GM18517 (cell line): ENCODE data around the gene WDPCP.
"Not testable (repeated sequence)": the region's sequence is repeated elsewhere in the genome, so short reads cannot be mapped to it uniquely, and the experiment has no call there.

ENCODE experiments used
- ATAC-seq: cut with Tn5 transposase; IDR thresholded peaks from one replicate; pipeline ENCODE4 v1.9.1; 2021; ENCODE audit warnings: mild to moderate bottlenecking, moderate library complexity; ENCODE audit not compliant: unreplicated experiment

WDPCP gene

GRCh38 chr2:63374341-63374740 lies 213.9 kb downstream of the WDPCP start:
- no peak for ATAC-seq

- ATAC-seq: no peak
These were observed 215.7 kb downstream of the WDPCP start for GRCh38 chr2:63372549-63372948.

- no peak for ATAC-seq
These were observed 219.1 kb downstream of the WDPCP start for GRCh38 chr2:63369146-63369545.

GRCh38 chr2:63364866-63365265 lies 223.4 kb downstream of the WDPCP start:
- no peak for ATAC-seq

- ATAC-seq: not testable (repeated sequence)
These were observed 230.6 kb downstream of the WDPCP start for GRCh38 chr2:63357722-63358121.

GRCh38 chr2:63347361-63347760 lies 240.9 kb downstream of the WDPCP start:
- ATAC-seq: no peak

- ATAC-seq: no peak
These were observed 241.9 kb downstream of the WDPCP start for GRCh38 chr2:63346411-63346810.

GRCh38 chr2:63345285-63345633 lies 243.0 kb downstream of the WDPCP start:
- no peak for ATAC-seq

- ATAC-seq: no peak
These were observed 243.5 kb downstream of the WDPCP start for GRCh38 chr2:63344575-63345284.

- no peak for ATAC-seq
These were observed 244.7 kb downstream of the WDPCP start for GRCh38 chr2:63343397-63344109.

- ATAC-seq: no peak
These were observed 247.8 kb downstream of the WDPCP start for GRCh38 chr2:63340443-63340842.

- ATAC-seq: no peak
These were observed 253.4 kb downstream of the WDPCP start for GRCh38 chr2:63334910-63335309.

GRCh38 chr2:63326473-63326872 lies 261.8 kb downstream of the WDPCP start:
- ATAC-seq: no peak

- not testable (repeated sequence) for ATAC-seq
These were observed 264.6 kb downstream of the WDPCP start for GRCh38 chr2:63323662-63324061.

GRCh38 chr2:63321973-63322372 lies 266.3 kb downstream of the WDPCP start:
- ATAC-seq: not testable (repeated sequence)

GRCh38 chr2:63320669-63321068 lies 267.6 kb downstream of the WDPCP start:
- ATAC-seq: no peak

- ATAC-seq: no peak
These were observed 277.7 kb downstream of the WDPCP start for GRCh38 chr2:63310614-63311013.

GRCh38 chr2:63301481-63301880 lies 286.8 kb downstream of the WDPCP start:
- no peak for ATAC-seq

- ATAC-seq: no peak
These were observed 287.4 kb downstream of the WDPCP start for GRCh38 chr2:63300835-63301234.

- ATAC-seq: no peak
These were observed 300.3 kb downstream of the WDPCP start for GRCh38 chr2:63287956-63288355.

GRCh38 chr2:63286520-63286919 lies 301.8 kb downstream of the WDPCP start:
- not testable (repeated sequence) for ATAC-seq

GRCh38 chr2:63283273-63283672 lies 305.0 kb downstream of the WDPCP start:
- no peak for ATAC-seq

- ATAC-seq: no peak
These were observed 315.7 kb downstream of the WDPCP start for GRCh38 chr2:63272560-63272959.
